ENCODE measurements around the gene ST6GALNAC1.
A peak's percentile ranks its signal among the peaks of the same experiment; 100 is the strongest.

The ST6GALNAC1 gene

GRCh38 chr17:76586741-76587487, 56.6 kb downstream of the ST6GALNAC1 start:
- no peak overlapping the region for H3K27ac Mint-ChIP-seq
- no peak for ATAC-seq
- no peaks in the 10 kb centered on the region for H3K9me3 Mint-ChIP-seq
- H3K36me3 Mint-ChIP-seq, result peaks cover 6% of the 10 kb centered on the region
- H3K27me3 Mint-ChIP-seq, result peaks cover 70% of the 10 kb centered on the region
- H3K4me1 Mint-ChIP-seq, result peaks cover 5% of the 10 kb centered on the region
- H3K4me3 Mint-ChIP-seq, result no peak overlapping the region

- Mint-ChIP-seq H3K4me1 (peaks cover 12% of the 10 kb centered on the region), H3K27me3 (peaks cover 64% of the 10 kb centered on the region), H3K27ac (peak within 1 kb of the TSS; percentile 17), H3K36me3 (peaks cover 6% of the 10 kb centered on the region), H3K4me3 (peak within 1 kb of the TSS; percentile 79), H3K9me3 (no peaks in the 10 kb centered on the region)
- peak; percentile 76 for ATAC-seq
These were observed 57.6 kb downstream of the ST6GALNAC1 start, which contains the start of gene ST6GALNAC2 for GRCh38 chr17:76585649-76586593. TSS of gene ST6GALNAC2 (minus strand) at chr17:76585860. CDS start at chr17:76585808, 52 bp downstream.

- Mint-ChIP-seq H3K36me3 (peaks cover 6% of the 10 kb centered on the region), H3K4me1 (peaks cover 18% of the 10 kb centered on the region), H3K27ac (peak overlapping the region; percentile 17), H3K4me3 (peak overlapping the region; percentile 79), H3K27me3 (peaks cover 62% of the 10 kb centered on the region), H3K9me3 (no peaks in the 10 kb centered on the region)
- ATAC-seq, result no peak
These were observed 58.4 kb downstream of the ST6GALNAC1 start for GRCh38 chr17:76585033-76585648.

DNA sequence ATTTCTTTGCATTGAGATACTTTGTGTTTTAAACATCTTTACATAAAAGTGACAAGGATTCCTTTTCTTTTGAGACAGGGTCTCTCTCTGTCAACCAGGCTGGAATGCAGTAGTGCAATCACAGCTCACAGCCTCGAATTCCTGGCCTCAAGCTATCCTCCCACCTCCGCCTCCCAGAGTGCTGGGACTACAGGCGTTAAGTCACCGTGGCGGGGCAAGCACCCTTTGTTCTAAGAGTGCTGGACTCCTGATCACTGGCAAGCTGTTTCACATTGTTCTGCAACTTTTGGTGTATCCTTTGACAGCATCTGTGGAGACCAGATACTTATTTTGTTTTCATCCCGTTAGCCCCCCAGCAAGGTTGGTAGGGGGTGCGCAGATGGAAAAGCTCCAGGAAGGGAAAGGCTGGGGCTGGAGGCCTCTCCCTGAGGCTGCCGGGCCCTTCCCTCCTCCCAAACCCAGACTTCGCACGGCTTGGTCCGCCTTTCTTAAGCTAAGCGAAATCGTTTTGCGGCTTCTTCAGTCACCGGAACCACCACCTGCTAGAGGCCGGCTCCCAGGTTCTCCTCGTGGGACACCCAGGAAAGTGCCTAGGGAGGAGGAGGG, 59.0 kb downstream of the ST6GALNAC1 start:
- peaks cover 56% of the 10 kb centered on the region for H3K27me3 Mint-ChIP-seq
- H3K4me3 Mint-ChIP-seq, result peak overlapping the region; percentile 79
- H3K36me3 Mint-ChIP-seq, result peaks cover 4% of the 10 kb centered on the region
- ATAC-seq, result no peak
- H3K9me3 Mint-ChIP-seq, result no peaks in the 10 kb centered on the region
- peaks cover 21% of the 10 kb centered on the region for H3K4me1 Mint-ChIP-seq
- H3K27ac Mint-ChIP-seq, result peak overlapping the region; percentile 17

GRCh38 chr17:76582660-76583059, 60.9 kb downstream of the ST6GALNAC1 start:
- no peak overlapping the region for H3K27ac Mint-ChIP-seq
- H3K4me3 Mint-ChIP-seq, result no peak overlapping the region
- peaks cover 27% of the 10 kb centered on the region for H3K4me1 Mint-ChIP-seq
- H3K27me3 Mint-ChIP-seq, result peaks cover 37% of the 10 kb centered on the region
- no peaks in the 10 kb centered on the region for H3K9me3 Mint-ChIP-seq
- no peaks in the 10 kb centered on the region for H3K36me3 Mint-ChIP-seq
- ATAC-seq, result no peak

- no peak overlapping the region for H3K27ac Mint-ChIP-seq
These were observed 62.0 kb downstream of the ST6GALNAC1 start for GRCh38 chr17:76581515-76581914.

GRCh38 chr17:76579281-76579680, 64.3 kb downstream of the ST6GALNAC1 start:
- Mint-ChIP-seq H3K27me3 (peaks cover 15% of the 10 kb centered on the region), H3K27ac (no peak overlapping the region), H3K9me3 (no peaks in the 10 kb centered on the region), H3K4me1 (peaks cover 22% of the 10 kb centered on the region), H3K4me3 (no peak overlapping the region), H3K36me3 (no peaks in the 10 kb centered on the region)
- ATAC-seq, result peak; percentile 84

More at GRCh38 chr17:76581515-76581914, 62.0 kb downstream of the ST6GALNAC1 start:
- Mint-ChIP-seq H3K4me1 (peaks cover 27% of the 10 kb centered on the region), H3K9me3 (no peaks in the 10 kb centered on the region), H3K27me3 (peaks cover 26% of the 10 kb centered on the region), H3K4me3 (no peak overlapping the region), H3K36me3 (no peaks in the 10 kb centered on the region)
- no peak for ATAC-seq

- Mint-ChIP-seq H3K9me3 (no peaks in the 10 kb centered on the region), H3K27ac (no peak overlapping the region), H3K36me3 (no peaks in the 10 kb centered on the region), H3K4me1 (peaks cover 22% of the 10 kb centered on the region), H3K4me3 (no peak overlapping the region), H3K27me3 (peaks cover 9% of the 10 kb centered on the region)
- ATAC-seq, result no peak
These were observed 65.2 kb downstream of the ST6GALNAC1 start for GRCh38 chr17:76578376-76578775.

DNA sequence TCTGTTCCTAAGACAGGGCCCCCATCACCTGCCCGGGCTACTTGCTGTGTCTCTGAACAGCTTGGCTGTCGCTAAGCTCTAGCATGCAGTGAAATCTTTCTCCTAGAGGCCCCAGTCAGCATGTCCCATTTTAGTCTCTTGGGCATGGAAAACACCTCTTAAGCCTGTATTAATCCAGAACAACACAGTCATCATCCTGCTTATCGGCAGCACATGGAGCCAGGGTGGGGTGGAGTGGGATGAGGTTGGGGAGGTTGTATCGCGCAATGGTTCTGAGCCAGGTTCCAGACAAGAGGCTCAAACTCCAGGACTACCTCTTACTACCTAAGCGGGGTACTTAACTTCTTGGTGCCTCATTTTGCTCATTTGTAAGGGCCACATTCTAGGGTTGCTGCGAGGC, 65.7 kb downstream of the ST6GALNAC1 start:
- Mint-ChIP-seq H3K9me3 (no peaks in the 10 kb centered on the region), H3K36me3 (no peaks in the 10 kb centered on the region), H3K4me3 (no peak overlapping the region), H3K27me3 (peaks cover 7% of the 10 kb centered on the region), H3K4me1 (peaks cover 23% of the 10 kb centered on the region), H3K27ac (no peak overlapping the region)
- no peak for ATAC-seq

- H3K27me3 Mint-ChIP-seq, result no peaks in the 10 kb centered on the region
- no peaks in the 10 kb centered on the region for H3K9me3 Mint-ChIP-seq
- no peaks in the 10 kb centered on the region for H3K36me3 Mint-ChIP-seq
- H3K4me1 Mint-ChIP-seq, result peaks cover 24% of the 10 kb centered on the region
- no peak overlapping the region for H3K4me3 Mint-ChIP-seq
- ATAC-seq, result no peak
- no peak overlapping the region for H3K27ac Mint-ChIP-seq
These were observed 67.4 kb downstream of the ST6GALNAC1 start for GRCh38 chr17:76576189-76576588.

DNA sequence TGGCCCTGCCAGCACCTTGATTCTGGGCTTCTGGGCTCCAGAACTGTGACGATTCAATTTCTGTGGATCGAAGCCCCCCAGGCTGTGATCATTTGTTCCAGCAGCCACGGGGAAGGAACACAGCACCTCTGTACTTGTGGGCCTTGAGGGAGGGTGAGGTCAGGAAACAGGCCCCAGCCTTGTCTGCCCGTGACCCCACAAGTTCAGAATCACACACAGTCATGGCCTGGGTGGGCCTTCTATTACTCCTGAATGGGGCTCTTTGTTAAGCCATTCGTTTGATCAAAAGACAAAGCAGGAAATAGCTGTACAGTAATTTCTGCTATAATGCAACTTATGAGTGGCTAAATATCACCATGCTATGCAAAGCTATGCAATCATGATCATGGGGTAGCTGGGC, 68.0 kb downstream of the ST6GALNAC1 start:
- H3K36me3 Mint-ChIP-seq, result no peaks in the 10 kb centered on the region
- H3K9me3 Mint-ChIP-seq, result no peaks in the 10 kb centered on the region
- no peak overlapping the region for H3K27ac Mint-ChIP-seq
- no peak overlapping the region for H3K4me3 Mint-ChIP-seq
- H3K27me3 Mint-ChIP-seq, result no peaks in the 10 kb centered on the region
- ATAC-seq, result no peak
- H3K4me1 Mint-ChIP-seq, result peaks cover 19% of the 10 kb centered on the region
